HG03439 (cell line): ENCODE measurements around the gene APAF1.

Experiments used
- ATAC-seq: cut with Tn5 transposase; IDR thresholded peaks from one replicate; pipeline ENCODE4 v1.9.1; 2021; ENCODE audit warnings: mild to moderate bottlenecking, moderate library complexity; ENCODE audit not compliant: unreplicated experiment

APAF1 gene

GRCh38 chr12:98725476-98726247, 80.6 kb downstream of the APAF1 start:
- ATAC-seq = peak; percentile 61

- ATAC-seq = no peak
These were observed 82.1 kb downstream of the APAF1 start for GRCh38 chr12:98727196-98727595.

GRCh38 chr12:98730412-98730811, 85.3 kb downstream of the APAF1 start:
- ATAC-seq = no peak

- no peak for ATAC-seq
These were observed 88.7 kb downstream of the APAF1 start for GRCh38 chr12:98733667-98734350.

- no peak for ATAC-seq
These were observed 90.7 kb downstream of the APAF1 start for GRCh38 chr12:98735821-98736220.

- ATAC-seq = no peak
These were observed 91.5 kb downstream of the APAF1 start for GRCh38 chr12:98736352-98737321.

- ATAC-seq = no peak
These were observed 92.2 kb downstream of the APAF1 start for GRCh38 chr12:98737322-98737712.

- no peak for ATAC-seq
These were observed 92.9 kb downstream of the APAF1 start for GRCh38 chr12:98738002-98738401.

- no peak for ATAC-seq
These were observed 93.4 kb downstream of the APAF1 start for GRCh38 chr12:98738539-98738938.

GRCh38 chr12:98740751-98741150, 95.7 kb downstream of the APAF1 start:
- ATAC-seq = no peak

- ATAC-seq = no peak
These were observed 96.1 kb downstream of the APAF1 start for GRCh38 chr12:98741196-98741555.

- ATAC-seq = no peak
These were observed 96.6 kb downstream of the APAF1 start for GRCh38 chr12:98741556-98742265.

GRCh38 chr12:98743362-98743953, 98.4 kb downstream of the APAF1 start:
- no peak for ATAC-seq

GRCh38 chr12:98744680-98745079, 99.6 kb downstream of the APAF1 start:
- ATAC-seq = no peak

GRCh38 chr12:98745578-98746391, 100.7 kb downstream of the APAF1 start:
- ATAC-seq = no peak

- no peak for ATAC-seq
These were observed 103.4 kb downstream of the APAF1 start for GRCh38 chr12:98748463-98748862.

- ATAC-seq = no peak
These were observed 105.4 kb downstream of the APAF1 start for GRCh38 chr12:98750511-98750910.

- no peak for ATAC-seq
These were observed 106.6 kb downstream of the APAF1 start for GRCh38 chr12:98751580-98752115.

GRCh38 chr12:98752726-98753125, 107.6 kb downstream of the APAF1 start:
- ATAC-seq = no peak
